Daoy (cell line): ENCODE results near the gene HOXA2. TPM values are rescaled to one million over a fixed set of nuclear protein-coding genes. Genes with fewer than 3 reads are reported as not detected.

Source experiments
- DNase-seq: peaks from one replicate; pipeline ENCODE4 v3.0.0-alpha.2; 2015; ENCODE audit warnings: low read depth
- total RNA-seq: library from RNA; depleted of rRNA; stranded (reverse); fragments of >200 nt; shearing (Covaris generic); gene quantifications from 2 replicates; pipeline ENCODE4 v1.2.3, GENCODE V29; 2014

HOXA2 gene
- total RNA-seq, 1 experiment from 2014 or later: 11.4 TPM

- peak; percentile 81 for DNase-seq
Measured at GRCh38 chr7:27098578-27099451, 3.7 kb downstream of the HOXA2 start.

- peak; percentile 77 for DNase-seq
Measured at GRCh38 chr7:27097686-27098577, 4.6 kb downstream of the HOXA2 start.

- peak; percentile 71 for DNase-seq
Measured at GRCh38 chr7:27096768-27097514, 5.5 kb downstream of the HOXA2 start.

GRCh38 chr7:27095897-27096767 is 6.4 kb downstream of the HOXA2 start, which contains the start of gene HOXA1:
Gene HOXA1 (minus strand): TSS chr7:27096000. CDS start chr7:27095912, 88 bp downstream.
- DNase-seq: peak; percentile 99

- peak; percentile 62 for DNase-seq
Measured at GRCh38 chr7:27095050-27095896, 7.2 kb downstream of the HOXA2 start.

- no peak for DNase-seq
Measured at GRCh38 chr7:27094304-27095049, 8.0 kb downstream of the HOXA2 start.

GRCh38 chr7:27093184-27093895 is 9.1 kb downstream of the HOXA2 start:
- DNase-seq: no peak

- DNase-seq: no peak
Measured at GRCh38 chr7:27092819-27093110, 9.7 kb downstream of the HOXA2 start.

- no peak for DNase-seq
Measured at GRCh38 chr7:27091941-27092818, 10.3 kb downstream of the HOXA2 start.

- no peak for DNase-seq
Measured at GRCh38 chr7:27091105-27091504, 11.4 kb downstream of the HOXA2 start.

GRCh38 chr7:27088002-27088922 is 14.2 kb downstream of the HOXA2 start:
- DNase-seq: no peak

- DNase-seq: no peak
Measured at GRCh38 chr7:27083646-27084045, 18.8 kb downstream of the HOXA2 start.

GRCh38 chr7:27082171-27082570 is 20.3 kb downstream of the HOXA2 start:
- no peak for DNase-seq

GRCh38 chr7:27080844-27081436 is 21.5 kb downstream of the HOXA2 start:
- peak; percentile 46 for DNase-seq

- no peak for DNase-seq
Measured at GRCh38 chr7:27079234-27079975, 23.1 kb downstream of the HOXA2 start.
